ENCODE data around the gene DNAJB6.

DNA sequence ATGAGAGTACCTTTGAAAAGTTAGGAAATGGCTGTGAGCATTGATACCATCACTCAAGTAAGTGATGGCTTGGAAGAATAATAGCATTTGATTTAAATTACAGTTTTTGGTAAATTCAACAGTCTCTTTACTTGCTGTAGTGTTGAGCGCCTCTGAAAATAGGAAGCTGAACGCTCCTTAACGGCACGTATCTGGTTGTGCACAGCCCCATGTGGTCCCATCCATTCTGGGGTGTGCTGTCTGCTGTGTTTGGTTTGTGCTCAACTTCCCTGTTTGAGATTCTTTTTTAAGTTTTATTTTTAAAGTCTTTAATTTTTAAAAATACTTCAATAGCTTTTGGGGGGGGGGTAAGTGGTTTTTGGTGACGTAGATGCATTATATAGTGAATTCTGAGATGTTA is 51.5 kb downstream of the DNAJB6 start:
- TF ChIP-seq, protein P1, sequence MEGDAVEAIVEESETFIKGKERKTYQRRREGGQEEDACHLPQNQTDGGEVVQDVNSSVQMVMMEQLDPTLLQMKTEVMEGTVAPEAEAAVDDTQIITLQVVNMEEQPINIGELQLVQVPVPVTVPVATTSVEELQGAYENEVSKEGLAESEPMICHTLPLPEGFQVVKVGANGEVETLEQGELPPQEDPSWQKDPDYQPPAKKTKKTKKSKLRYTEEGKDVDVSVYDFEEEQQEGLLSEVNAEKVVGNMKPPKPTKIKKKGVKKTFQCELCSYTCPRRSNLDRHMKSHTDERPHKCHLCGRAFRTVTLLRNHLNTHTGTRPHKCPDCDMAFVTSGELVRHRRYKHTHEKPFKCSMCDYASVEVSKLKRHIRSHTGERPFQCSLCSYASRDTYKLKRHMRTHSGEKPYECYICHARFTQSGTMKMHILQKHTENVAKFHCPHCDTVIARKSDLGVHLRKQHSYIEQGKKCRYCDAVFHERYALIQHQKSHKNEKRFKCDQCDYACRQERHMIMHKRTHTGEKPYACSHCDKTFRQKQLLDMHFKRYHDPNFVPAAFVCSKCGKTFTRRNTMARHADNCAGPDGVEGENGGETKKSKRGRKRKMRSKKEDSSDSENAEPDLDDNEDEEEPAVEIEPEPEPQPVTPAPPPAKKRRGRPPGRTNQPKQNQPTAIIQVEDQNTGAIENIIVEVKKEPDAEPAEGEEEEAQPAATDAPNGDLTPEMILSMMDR (IDR thresholded peaks at IDR 0.05; ENCODE audit: poor library complexity): no peak
- TF ChIP-seq EZH2 (IDR thresholded peaks at IDR 0.05; ENCODE audit: borderline replicate concordance): no peak

Measured in hepatocyte (in vitro differentiated cells).